Articular chondrocyte of knee joint (primary cell): ENCODE measurements around the gene GALNT13. TPM values are rescaled to one million over a fixed set of nuclear protein-coding genes. Genes with fewer than 3 reads are reported as not detected.

Source experiments
- total RNA-seq: library from RNA; depleted of rRNA; stranded (reverse); fragments of >200 nt; gene quantifications from 2 replicates; pipeline ENCODE4 v1.2.3, GENCODE V29; 2012

The GALNT13 gene
- 0.11 and 0.13 TPM in 2 replicates for total RNA-seq

GRCh38 chr2:153871231-153872221 lies at the start of gene GALNT13:
Gene GALNT13, plus strand, starts transcription at chr2:153871922.

